Osteocyte (in vitro differentiated cells): ENCODE data around the gene VRK2. TPM values are rescaled to one million over a fixed set of nuclear protein-coding genes. Genes with fewer than 3 reads are reported as not detected.

Experiments
- DNase-seq: peaks from one replicate; pipeline ENCODE4 v3.0.0; 2021; ENCODE audit warnings: mixed read lengths; ENCODE audit not compliant: unreplicated experiment; ENCODE audit errors: extremely low spot score
- H3K27ac Mint-ChIP-seq: one replicate; pipeline ENCODE4 v1.8.0; 2021; ENCODE audit warnings: mild to moderate bottlenecking, mixed read lengths; ENCODE audit not compliant: unreplicated experiment
- H3K27me3 Mint-ChIP-seq: one replicate; pipeline ENCODE4 v1.8.0; 2021; ENCODE audit warnings: mixed read lengths; ENCODE audit not compliant: unreplicated experiment
- H3K36me3 Mint-ChIP-seq: one replicate; pipeline ENCODE4 v1.8.0; 2021; ENCODE audit warnings: mixed read lengths; ENCODE audit not compliant: unreplicated experiment
- H3K4me1 Mint-ChIP-seq: one replicate; pipeline ENCODE4 v1.8.0; 2021; ENCODE audit warnings: mixed read lengths; ENCODE audit not compliant: unreplicated experiment
- H3K4me3 Mint-ChIP-seq: one replicate; pipeline ENCODE4 v1.8.0; 2021; ENCODE audit warnings: mild to moderate bottlenecking, moderate library complexity, mixed read lengths; ENCODE audit not compliant: unreplicated experiment
- H3K9me3 Mint-ChIP-seq: one replicate; pipeline ENCODE4 v1.8.0; 2021; ENCODE audit warnings: mixed read lengths; ENCODE audit not compliant: unreplicated experiment
- CTCF ChIP-seq: fragments of 200-600 bp; sonication (generic); IDR thresholded peaks from 2 replicates; pipeline ENCODE4 v1.5.0; 2021; ENCODE audit warnings: antibody characterized with exemption, mild to moderate bottlenecking, moderate library complexity
- total RNA-seq: library from RNA; stranded (reverse); gene quantifications from 2 replicates; pipeline ENCODE4 v1.2.1, GENCODE V29; 2021

The VRK2 gene
- total RNA-seq, 1 donor from 2014 or later, result 19.6 TPM

GRCh38 chr2:58063641-58064040, 17.0 kb downstream of the VRK2 start:
- Mint-ChIP-seq H3K36me3 (peaks cover 9% of the 10 kb centered on the region), H3K9me3 (no peaks in the 10 kb centered on the region), H3K27me3 (no peaks in the 10 kb centered on the region), H3K27ac (no peak overlapping the region), H3K4me1 (peaks cover 2% of the 10 kb centered on the region), H3K4me3 (no peak overlapping the region)
- TF ChIP-seq CTCF, result no peak
- no peak for DNase-seq

GRCh38 chr2:58064086-58064485, 17.5 kb downstream of the VRK2 start:
- Mint-ChIP-seq H3K4me1 (peaks cover 2% of the 10 kb centered on the region), H3K27ac (no peak overlapping the region), H3K27me3 (no peaks in the 10 kb centered on the region), H3K9me3 (no peaks in the 10 kb centered on the region), H3K36me3 (peaks cover 10% of the 10 kb centered on the region), H3K4me3 (no peak overlapping the region)
- TF ChIP-seq CTCF, result no peak
- DNase-seq, result no peak

- no peak for DNase-seq
- peaks cover under 1% of the 10 kb centered on the region for H3K9me3 Mint-ChIP-seq
- H3K27me3 Mint-ChIP-seq, result no peaks in the 10 kb centered on the region
- no peaks in the 10 kb centered on the region for H3K4me1 Mint-ChIP-seq
- H3K27ac Mint-ChIP-seq, result no peak overlapping the region
- H3K4me3 Mint-ChIP-seq, result no peak overlapping the region
- H3K36me3 Mint-ChIP-seq, result peaks cover 10% of the 10 kb centered on the region
- no peak for TF ChIP-seq CTCF
These were observed 18.6 kb downstream of the VRK2 start for GRCh38 chr2:58065248-58065647.

GRCh38 chr2:58067001-58067400, 20.4 kb downstream of the VRK2 start:
- no peak for TF ChIP-seq CTCF
- no peak for DNase-seq
- Mint-ChIP-seq H3K4me1 (no peaks in the 10 kb centered on the region), H3K36me3 (peaks cover 16% of the 10 kb centered on the region), H3K4me3 (no peak overlapping the region), H3K27ac (no peak overlapping the region), H3K27me3 (no peaks in the 10 kb centered on the region), H3K9me3 (peaks cover 4% of the 10 kb centered on the region)

GRCh38 chr2:58070765-58071164, 24.2 kb downstream of the VRK2 start:
- Mint-ChIP-seq H3K27ac (no peak overlapping the region), H3K9me3 (peaks cover 4% of the 10 kb centered on the region), H3K4me1 (no peaks in the 10 kb centered on the region), H3K36me3 (peaks cover 28% of the 10 kb centered on the region), H3K27me3 (no peaks in the 10 kb centered on the region), H3K4me3 (no peak overlapping the region)
- no peak for TF ChIP-seq CTCF
- DNase-seq, result no peak
